Renal cortical epithelial cell (primary cell): ENCODE results near the gene PIGZ. TPM values are rescaled to one million over a fixed set of nuclear protein-coding genes. Genes with fewer than 3 reads are reported as not detected.
"Not testable (repeated sequence)": the region's sequence is repeated elsewhere in the genome, so short reads cannot be mapped to it uniquely, and the experiment has no call there.

Experiments used
- DNase-seq: peaks from one replicate; pipeline ENCODE4 v3.0.0-alpha.2; 2011; ENCODE audit warnings: low read depth
- total RNA-seq: library from RNA; depleted of rRNA; stranded (reverse); fragments of >200 nt; gene quantifications from 2 replicates; pipeline ENCODE4 v1.2.3, GENCODE V29; 2014

PIGZ gene
- total RNA-seq, 1 donor from 2014 or later: 3.0 TPM

DNA sequence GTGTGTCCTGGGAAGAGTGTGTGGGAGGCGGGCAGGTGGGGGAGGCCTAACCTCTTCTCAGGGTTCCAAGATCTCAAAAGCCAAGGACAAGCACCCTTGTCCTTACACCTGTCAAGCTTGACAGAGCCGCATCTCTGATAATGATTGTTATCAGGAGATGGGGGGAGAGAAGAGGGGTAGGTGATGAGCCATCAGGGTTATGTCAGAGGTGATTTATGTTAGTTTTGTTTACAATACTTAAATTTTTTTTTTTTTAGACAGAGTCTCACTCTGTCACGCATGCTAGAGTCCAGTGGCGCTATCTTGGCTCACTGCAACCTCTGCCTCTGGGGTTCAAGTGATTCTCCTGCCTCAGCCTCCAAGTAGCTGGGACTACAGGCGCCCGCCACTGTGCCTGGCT lies 18.9 kb downstream of the PIGZ start:
- DNase-seq: no peak

DNA sequence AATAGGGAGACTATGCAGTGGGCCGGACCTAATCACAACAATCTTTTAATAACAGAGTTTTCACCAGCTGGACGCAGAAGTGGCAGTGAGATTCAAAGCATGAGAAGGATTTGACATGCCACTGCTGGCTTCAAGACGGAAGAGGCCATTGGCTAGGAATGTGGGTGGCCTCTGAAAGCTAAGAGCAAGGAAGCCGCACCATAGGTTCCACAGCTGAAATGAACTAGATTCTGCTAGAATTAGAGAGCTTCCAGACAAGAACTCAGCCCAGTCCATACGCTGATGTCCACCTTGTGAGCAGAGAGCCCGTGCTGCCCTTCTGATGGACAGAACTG lies 19.4 kb downstream of the PIGZ start:
- DNase-seq: no peak

DNA sequence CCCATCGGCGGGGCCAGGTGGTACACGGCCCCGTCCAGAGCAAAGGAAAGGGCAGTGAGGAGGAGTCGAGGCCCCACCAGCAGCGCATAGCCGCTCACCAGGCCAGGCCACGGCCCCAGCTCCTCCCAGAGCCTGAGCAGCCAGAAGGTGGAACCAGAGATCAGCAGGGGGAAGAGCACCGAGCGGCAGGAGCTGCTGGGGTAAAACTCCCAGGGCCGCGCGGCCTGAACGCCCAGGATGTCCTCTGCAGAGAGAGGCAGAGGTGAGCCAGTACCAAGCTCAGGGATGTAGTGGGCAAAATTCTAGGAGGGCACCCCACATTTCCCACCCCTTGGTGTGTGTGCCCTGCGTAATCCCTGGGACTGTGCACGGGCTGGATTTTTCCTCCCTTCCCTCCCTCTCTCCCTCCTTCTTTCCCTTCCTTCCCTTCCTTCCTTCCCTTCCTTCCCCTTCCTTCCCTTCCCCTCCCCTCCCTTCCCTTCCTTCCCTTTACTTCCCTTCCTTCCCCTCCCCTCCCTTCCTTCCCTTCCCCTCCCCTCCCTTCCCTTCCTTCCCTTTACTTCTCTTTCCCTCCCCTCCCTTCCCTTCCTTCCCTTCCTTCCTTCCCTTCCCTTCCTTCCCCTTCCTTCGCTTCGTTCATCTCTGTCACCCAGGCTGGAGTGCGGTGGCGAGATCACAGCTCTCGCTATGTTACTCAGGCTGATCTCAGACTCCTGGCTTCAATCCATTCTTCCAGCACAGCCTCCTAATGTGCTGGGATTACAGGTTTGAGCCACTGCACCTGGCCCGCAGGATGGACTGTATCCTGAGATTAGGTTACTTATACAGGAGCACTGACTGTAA lies 20.0 kb downstream of the PIGZ start:
- DNase-seq: no peak

DNA sequence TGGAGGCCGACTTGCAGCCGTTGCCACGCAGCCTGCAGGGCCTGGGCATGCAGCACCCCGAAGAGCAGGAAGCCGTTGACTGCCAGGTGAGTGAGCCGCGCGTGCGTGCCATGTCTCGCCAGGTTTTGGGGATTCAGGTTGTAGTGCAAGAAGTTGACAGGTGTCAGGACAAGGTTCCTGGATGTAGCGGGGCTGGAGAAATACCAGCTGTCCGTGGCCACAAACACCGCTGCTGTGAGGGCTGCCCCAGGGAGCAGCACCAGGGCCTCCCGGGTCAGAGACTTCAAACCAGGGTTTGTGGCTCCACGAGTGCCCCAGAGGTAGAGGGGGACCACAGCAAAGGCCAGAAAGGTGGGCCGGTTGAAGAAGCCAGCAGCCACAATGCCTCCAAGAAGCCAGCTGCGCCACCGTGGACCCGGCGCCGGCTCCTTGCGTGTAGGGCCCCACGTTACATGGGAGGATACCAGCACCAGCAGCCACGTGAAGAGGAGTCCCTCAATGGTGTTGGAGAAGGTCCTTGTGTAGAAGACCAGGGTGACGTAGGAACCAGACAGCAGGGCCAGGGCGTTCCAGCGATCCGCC lies 20.7 kb downstream of the PIGZ start:
- DNase-seq: no peak

DNA sequence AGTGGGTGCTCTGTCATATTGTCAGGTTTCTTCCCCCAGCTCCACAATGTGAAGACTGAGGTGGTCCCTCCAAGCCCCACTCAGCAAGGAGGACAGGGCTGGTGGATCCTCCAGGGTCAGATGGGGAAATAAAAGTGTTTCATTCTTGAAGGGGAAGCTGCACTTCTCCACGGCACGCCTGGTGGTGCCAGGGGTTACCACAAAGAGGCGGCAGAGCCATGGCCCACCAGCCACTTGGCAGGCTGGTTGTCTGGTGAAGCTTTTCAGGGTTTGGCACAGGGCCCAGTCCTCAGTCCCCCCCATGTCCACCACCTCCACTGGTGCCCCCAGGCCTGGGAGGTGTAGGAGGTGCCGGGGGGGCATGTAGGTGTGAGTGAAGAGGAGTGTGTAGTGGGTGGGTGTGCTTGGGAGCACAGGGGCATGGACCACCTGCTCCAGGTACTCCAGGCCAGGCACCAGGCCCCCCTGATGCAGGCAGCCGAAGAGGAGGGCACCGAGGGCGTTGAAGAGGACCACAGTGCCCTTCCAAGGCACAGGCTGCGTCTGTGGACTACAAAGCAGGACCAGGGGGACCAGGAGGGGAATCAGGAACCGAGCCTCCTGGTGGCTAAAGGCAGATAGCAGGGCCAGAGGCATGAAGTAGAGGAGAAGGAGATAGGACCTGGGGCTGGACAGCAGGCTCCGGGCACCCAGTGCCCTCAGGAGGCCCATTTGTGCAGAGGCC lies 21.3 kb downstream of the PIGZ start:
- no peak for DNase-seq

DNA sequence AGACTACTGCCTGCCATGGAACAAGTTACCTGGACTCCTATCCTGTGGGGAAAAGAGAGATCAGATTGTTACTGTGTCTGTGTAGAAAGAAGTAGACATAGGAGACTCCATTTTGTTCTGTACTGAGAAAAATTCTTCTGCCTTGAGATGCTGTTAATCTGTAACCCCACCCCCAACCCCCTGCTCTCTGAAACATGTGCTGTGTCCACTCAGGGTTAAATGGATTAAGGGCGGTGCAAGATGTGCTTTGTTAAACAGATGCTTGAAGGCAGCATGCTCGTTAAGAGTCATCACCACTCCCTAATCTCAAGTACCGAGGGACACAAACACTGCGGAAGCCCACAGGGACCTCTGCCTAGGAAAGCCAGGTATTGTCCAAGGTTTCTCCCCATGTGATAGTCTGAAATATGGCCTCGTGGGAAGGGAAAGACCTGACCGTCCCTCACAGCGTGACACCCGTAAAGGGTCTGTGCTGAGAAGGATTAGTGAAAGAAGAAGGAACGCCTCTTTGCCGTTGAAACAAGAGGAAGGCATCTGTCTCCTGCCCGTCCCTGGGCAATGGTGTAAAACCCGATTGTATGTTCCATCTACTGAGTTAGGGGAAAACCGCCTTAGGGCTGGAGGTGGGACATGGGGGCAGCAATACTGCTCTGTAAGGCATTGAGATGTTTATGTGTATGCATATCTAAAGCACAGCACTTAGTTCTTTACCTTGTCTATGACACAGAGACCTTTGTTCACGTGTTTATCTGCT lies 24.4 kb downstream of the PIGZ start:
- DNase-seq: not testable (repeated sequence)

DNA sequence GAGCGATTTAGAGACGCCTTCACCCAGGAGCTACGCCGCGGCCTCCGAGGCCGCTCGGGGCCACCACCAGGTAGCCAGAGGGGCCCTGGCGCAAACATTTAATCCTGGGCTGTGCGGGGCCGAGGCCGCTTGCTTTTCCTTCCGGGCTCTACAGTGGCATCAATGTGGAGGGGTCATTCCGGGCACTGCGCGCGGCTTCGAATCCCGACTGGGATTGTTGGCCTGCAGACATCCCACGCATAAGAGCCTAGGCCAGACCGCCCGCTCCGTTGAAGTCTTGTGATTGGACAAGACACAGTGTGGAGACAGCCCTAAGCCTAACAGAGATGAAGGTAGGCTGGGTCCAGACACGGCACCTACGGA lies 25.7 kb downstream of the PIGZ start:
- no peak for DNase-seq

DNA sequence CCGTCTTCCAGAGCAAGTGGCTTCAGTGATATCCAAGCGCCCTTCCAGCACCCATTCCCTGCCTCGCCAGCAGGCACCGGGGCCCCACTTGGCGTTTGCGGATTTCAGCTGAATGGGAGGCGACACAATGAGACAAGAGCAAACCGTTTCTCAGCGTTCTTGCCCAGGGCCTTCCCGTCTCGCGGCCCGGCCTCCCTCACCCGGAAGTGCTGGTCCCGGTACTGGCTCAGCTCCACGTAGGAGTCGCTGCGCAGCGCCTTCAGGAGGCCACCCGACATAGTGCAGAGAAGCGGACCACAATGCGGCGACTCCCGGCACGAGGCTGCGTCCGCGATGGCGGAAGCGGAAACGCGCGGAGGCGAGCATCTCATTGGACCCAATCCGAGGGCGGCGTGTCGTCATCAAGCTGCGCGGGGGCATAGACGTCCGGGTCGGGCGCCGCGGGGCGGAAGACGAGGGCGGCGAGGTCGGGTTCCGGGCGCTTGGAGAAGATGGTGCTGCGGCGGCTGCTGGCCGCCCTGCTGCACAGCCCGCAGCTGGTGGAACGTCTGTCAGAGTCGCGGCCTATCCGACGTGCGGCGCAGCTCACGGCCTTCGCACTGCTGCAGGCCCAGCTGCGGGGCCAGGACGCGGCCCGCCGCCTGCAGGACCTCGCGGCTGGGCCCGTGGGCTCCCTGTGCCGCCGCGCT lies 26.3 kb downstream of the PIGZ start, which contains the start of gene NCBP2:
Gene NCBP2, minus strand, starts transcription at position 303 of the 689 bp plus-strand sequence. Its CDS starts 25 bp downstream, at position 278.
- DNase-seq: peak; percentile 91

DNA sequence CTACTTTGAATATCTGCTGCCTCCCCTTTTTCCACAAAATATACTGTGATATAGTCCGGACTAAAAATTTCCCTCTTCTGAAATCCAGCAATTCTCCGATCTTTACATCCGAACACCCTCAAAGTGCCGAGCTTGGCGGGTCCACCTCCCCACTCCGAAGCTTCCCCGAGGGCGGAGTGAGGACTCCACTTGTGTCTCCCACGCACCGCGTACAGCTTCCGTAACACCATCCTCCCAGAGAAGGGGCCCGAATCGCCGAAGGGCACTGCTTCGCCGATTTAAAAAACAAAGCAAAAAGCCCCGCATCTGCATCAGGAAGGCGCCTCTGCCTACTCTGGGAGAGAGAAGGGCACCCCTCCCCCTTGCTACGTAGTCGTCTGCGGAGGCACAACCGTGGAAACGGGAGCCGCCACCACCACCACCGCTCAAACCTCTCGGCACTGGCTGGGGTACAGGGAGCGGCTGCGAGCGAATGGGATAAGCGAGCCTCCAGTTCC lies 26.9 kb downstream of the PIGZ start:
- peak; percentile 33 for DNase-seq

DNA sequence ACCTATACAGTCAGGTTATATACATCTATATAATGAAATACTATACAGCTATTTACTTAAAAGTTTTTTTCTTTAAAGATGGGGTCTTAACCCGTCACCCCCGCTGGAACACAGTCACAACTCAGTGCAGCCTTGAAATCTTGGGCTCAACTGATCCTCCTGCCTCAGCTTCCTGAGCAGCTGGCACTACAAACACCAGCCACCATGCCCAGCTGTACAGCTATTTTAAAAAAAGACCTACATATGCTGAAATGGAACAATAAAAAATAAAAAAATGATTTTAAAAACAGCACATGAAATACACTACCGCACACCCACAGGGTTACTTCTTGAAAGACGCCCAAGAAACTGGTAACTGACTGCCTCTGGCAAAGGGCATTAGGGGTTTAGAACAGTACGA lies 30.1 kb downstream of the PIGZ start:
- no peak for DNase-seq

DNA sequence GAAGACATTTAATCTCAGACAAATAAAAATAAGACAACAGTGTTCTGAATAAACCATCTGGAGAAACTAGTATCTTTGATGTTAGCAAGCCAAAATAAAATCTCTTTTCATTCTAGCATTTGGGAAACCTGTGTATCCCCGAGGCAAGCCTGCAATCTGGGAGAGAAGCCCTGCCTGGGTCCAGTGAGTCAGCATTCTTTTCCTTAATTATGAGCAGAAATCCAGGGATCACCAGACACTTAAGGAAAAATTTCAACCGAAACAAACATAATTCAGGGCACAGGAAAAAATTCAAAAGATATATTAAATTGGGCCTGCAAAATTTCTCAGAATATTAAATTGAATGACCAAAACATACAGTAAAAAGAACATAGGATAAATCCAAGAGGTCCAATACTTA lies 30.5 kb downstream of the PIGZ start:
- no peak for DNase-seq

DNA sequence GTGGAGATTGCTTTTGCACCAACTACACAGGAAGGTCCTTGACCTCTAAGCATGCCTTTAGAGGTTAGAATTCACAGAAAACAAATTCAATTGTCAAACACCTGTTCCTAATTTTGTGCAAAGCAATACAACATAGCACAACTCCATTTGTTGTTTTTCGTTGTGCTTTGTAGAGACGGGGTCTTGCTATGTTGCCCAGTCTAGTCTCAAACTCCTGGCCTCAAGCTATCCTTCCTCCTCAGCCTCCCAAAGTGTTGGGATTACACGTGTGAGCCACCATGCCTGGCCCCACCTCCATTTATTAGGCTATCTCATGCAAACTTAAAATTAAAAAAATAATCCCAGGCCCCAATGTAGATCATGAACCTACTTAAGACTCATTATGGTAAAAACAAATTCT lies 32.3 kb downstream of the PIGZ start:
- no peak for DNase-seq

DNA sequence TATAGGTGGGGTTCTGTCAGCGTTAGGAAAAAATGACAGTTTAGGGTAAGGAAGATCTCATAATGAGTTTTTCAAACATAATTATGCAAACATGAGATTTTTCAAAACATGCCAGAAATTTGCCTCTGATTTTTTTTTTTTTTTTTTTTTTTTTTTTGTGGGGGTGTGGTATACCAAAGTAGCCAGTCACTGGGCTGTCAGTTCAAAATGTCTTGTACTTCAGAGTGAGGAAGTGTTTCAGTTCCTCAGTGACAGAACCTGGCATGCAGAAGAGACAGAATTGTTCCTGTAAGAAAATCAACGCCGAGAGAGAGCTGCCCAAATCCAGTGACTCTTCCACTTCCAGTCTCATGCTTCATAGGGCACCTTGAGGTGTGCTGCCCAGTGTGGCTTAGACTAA lies 36.0 kb downstream of the PIGZ start:
- no peak for DNase-seq

DNA sequence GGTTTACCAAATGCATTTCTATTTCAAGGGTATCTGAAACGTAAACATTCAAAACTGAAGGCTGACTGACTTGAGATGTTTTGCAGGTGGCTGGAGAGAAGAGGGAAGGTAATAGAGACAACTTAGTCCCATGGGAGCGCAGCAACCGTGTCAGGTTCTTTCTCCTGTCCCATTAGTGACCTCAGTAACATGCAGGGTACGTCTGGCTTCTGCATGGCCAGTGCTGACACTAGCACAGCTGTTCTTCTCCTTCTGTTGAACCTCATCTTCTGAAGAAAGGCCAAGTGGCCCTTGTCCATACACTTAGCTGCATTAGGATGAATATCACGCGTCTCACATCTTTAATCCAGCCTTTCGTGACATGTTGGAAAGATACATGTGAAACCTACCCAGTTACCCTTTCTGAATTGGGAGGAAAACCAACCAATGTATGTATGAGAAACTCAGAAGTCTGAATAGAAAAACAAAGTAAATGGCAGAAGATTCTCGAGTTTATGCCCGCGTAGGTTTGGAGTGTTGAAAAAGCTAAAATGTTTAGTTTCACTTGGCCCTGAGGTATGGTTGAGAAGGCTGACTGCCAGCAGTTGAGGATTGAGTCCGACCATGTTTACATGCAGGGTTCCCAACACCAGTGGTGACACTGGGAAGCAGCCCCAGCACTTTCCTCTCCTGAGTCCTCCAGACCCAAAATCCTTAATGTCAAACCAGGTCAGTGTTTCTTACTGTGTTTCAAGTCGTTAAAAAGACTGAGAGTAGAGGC lies 36.6 kb downstream of the PIGZ start:
- no peak for DNase-seq

DNA sequence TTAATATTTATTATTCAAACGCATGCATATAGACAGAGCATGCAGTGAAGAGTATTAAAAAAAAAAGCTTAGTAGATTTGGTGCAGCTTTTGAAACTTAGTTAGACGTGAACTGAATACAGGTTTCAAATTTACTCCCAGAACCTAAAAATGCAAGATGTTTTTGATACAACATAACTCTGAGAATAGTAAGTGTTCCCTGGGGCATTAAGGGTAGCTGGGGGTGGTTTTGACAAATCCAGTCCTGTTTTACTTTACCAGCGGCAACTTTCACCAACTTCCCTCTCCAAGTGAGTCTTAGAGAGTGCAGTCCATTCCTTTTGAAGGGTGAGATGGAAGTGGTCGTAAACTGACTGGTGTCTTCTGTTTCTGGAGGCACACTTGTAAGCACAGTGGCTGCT lies 37.5 kb downstream of the PIGZ start:
- DNase-seq: no peak

DNA sequence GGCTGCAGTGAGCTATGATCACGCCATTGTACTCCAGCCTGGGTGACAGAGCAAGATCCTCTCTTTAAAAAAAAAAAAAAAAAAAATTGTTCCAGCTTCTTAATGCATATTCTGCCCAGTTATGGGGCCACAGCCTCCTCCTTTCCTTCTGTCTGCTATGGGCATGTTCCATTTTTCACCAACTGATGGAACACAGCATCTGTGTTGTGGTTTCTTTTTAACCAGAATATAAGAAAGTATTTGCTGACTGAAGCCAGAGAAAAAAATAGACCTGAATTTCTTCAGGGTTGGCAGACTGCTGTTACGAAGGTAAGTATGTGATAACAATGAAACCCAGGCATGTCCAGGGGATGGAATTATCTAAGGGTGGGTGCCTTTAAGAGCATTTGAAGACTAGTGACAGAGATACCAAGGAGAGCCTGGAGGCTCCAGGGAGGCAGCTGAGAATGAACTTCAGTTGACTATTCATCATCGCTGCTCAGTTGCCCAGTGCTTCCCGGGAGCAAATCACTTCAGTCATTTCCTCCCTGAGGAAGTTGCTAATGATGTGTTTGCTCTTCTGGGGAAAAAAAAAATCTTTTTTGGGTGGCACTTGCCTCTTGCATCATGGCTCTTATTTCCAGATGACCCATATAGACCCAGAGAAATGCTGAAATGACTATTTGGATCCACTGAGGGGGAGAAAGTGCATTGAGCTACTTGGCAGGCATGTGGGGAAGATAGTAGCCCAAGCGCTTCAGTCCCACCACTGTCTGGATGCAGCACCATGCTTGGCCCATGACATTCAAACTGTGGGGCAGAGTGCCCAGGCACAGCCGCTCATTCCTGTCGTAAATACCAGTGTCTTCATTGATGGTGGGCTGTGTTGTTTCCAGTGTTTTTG lies 40.8 kb downstream of the PIGZ start:
- DNase-seq: no peak

DNA sequence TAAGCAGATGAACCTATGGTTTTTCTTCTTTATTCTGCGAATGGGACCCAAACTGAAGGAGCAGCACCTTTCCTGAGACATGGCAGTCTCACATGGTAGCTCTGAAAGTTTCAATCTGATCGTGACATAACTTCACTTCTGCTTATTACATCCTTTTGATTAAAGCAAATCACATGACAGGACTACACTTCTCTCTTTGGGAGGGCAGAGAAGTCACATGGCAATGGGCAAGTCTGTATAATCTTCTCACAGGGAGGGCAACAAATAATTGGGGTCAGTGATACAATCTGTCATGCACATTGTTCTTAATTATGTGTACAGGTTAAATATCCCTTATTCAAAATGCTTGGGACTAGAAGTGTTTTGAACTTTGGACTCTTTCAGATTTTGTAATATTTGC lies 47.9 kb downstream of the PIGZ start:
- no peak for DNase-seq

DNA sequence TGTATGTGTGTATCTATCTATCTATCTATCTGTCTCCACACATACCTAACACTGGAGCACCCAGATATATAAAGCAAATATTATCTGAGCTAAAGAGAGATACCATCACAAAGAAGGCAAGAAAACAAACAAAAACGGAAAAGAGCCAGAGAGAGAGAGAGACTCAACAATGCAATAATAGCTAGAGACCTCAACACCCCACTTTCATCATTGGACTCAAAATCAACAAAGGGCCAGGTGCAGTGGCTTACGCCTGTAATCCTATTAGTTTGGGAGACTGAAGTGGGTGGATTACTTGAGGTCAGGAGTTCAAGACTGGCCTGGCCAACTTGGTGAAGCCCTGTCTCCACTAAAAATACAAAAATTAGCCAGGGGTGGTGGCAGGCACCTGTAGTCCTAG lies 49.7 kb downstream of the PIGZ start:
- no peak for DNase-seq

DNA sequence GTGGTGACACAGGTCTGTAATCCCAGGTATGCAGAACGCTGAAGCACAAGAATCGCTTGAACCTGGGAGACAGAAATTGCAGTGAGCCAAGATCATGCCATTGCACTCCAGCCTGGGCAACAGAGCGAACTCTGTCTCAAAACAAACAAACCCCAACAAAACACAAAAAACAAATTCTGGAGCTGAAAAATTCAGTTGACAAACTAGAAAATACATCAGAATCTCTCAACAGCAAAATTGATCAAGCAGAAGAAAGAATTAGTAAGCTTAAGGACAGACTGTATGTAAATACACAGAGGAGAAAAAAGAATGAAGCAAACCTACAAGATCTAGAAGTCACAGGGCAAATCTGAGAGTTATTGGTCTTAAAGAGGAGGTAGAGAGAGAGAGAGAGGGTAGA lies 51.6 kb downstream of the PIGZ start:
- no peak for DNase-seq

DNA sequence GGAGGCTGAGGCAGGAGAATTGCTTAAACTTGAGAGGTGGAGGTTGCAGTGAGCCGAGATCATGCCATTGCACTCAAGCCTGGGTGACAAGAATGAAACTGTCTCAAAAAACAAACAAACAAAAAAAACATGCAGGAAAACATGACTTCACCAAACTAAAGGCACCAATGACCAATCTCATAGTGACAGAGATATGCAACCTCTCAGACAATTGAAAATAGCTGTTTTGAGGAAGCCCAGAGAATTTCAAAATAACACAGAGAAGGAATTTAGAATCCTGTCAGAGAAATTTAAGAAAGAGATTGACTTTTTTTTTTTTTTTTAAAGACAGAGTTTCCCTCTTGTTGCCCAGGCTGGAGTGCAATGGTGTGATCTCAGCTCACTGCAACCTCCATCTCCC lies 52.4 kb downstream of the PIGZ start:
- no peak for DNase-seq
